ENCODE results near the gene SPATC1L.

SPATC1L gene

GRCh38 chr21:46122758-46123683, 61.2 kb downstream of the SPATC1L start:
- no peak for FAIRE-seq
- DNase-seq (ENCODE audit: insufficient read length, low spot score): no peak

- FAIRE-seq: no peak
- DNase-seq (ENCODE audit: insufficient read length, low spot score): no peak
These were observed 62.0 kb downstream of the SPATC1L start for GRCh38 chr21:46122237-46122671.

- DNase-seq (ENCODE audit: insufficient read length, low spot score): no peak
- no peak for FAIRE-seq
These were observed 62.7 kb downstream of the SPATC1L start for GRCh38 chr21:46121286-46122221.

- FAIRE-seq: no peak
- no peak for DNase-seq (ENCODE audit: insufficient read length, low spot score)
These were observed 63.7 kb downstream of the SPATC1L start for GRCh38 chr21:46120301-46121285.

GRCh38 chr21:46119637-46120271, 64.5 kb downstream of the SPATC1L start:
- DNase-seq (ENCODE audit: insufficient read length, low spot score): no peak
- FAIRE-seq: no peak

- no peak for FAIRE-seq
- DNase-seq (ENCODE audit: insufficient read length, low spot score): no peak
These were observed 65.1 kb downstream of the SPATC1L start for GRCh38 chr21:46119144-46119636.

GRCh38 chr21:46118316-46119143, 65.7 kb downstream of the SPATC1L start:
- FAIRE-seq (no peak), DNase-seq (ENCODE audit: insufficient read length, low spot score) (no peak)

GRCh38 chr21:46117586-46118315, 66.5 kb downstream of the SPATC1L start:
- DNase-seq (ENCODE audit: insufficient read length, low spot score) (no peak), FAIRE-seq (no peak)

- DNase-seq (ENCODE audit: insufficient read length, low spot score) (no peak), FAIRE-seq (no peak)
These were observed 67.3 kb downstream of the SPATC1L start for GRCh38 chr21:46116776-46117585.

GRCh38 chr21:46116189-46116775, 68.0 kb downstream of the SPATC1L start:
- FAIRE-seq: no peak
- DNase-seq (ENCODE audit: insufficient read length, low spot score): no peak

- DNase-seq (ENCODE audit: insufficient read length, low spot score): no peak
- FAIRE-seq: no peak
These were observed 68.6 kb downstream of the SPATC1L start for GRCh38 chr21:46115441-46116188.

- FAIRE-seq: no peak
These were observed 69.3 kb downstream of the SPATC1L start for GRCh38 chr21:46114963-46115362.

GRCh38 chr21:46113497-46114176, 70.6 kb downstream of the SPATC1L start:
- FAIRE-seq: no peak

More at GRCh38 chr21:46114963-46115362, 69.3 kb downstream of the SPATC1L start:
- no peak for DNase-seq (ENCODE audit: insufficient read length, low spot score)

GRCh38 chr21:46112725-46113215, 71.5 kb downstream of the SPATC1L start:
- DNase-seq (ENCODE audit: insufficient read length, low spot score) (no peak), FAIRE-seq (no peak)

More at GRCh38 chr21:46113497-46114176, 70.6 kb downstream of the SPATC1L start:
- no peak for DNase-seq (ENCODE audit: insufficient read length, low spot score)

Measured in HTR-8/SVneo (cell line).